HG03565 (cell line): ENCODE measurements around the gene FXYD2.
A peak's percentile ranks its signal among the peaks of the same experiment; 100 is the strongest.
"Not testable (repeated sequence)": the region's sequence is repeated elsewhere in the genome, so short reads cannot be mapped to it uniquely, and the experiment has no call there.

ENCODE experiments used
- ATAC-seq: cut with Tn5 transposase; IDR thresholded peaks from one replicate; pipeline ENCODE4 v1.9.1; 2021; ENCODE audit warnings: mild to moderate bottlenecking, moderate library complexity; ENCODE audit not compliant: unreplicated experiment

Gene FXYD2

GRCh38 chr11:117822074-117823033 is 2.2 kb downstream of the FXYD2 start:
- ATAC-seq = no peak

- no peak for ATAC-seq
These were observed 3.1 kb downstream of the FXYD2 start for GRCh38 chr11:117821431-117821830.

GRCh38 chr11:117820516-117820915 is 4.0 kb downstream of the FXYD2 start:
- ATAC-seq = no peak

- no peak for ATAC-seq
These were observed 4.5 kb downstream of the FXYD2 start for GRCh38 chr11:117820071-117820470.

- ATAC-seq = no peak
These were observed 5.2 kb downstream of the FXYD2 start for GRCh38 chr11:117819096-117820040.

GRCh38 chr11:117818041-117818873 is 6.3 kb downstream of the FXYD2 start:
- no peak for ATAC-seq

GRCh38 chr11:117817368-117818040 is 7.0 kb downstream of the FXYD2 start:
- ATAC-seq = no peak

- ATAC-seq = no peak
These were observed 7.6 kb downstream of the FXYD2 start for GRCh38 chr11:117816846-117817367.

- no peak for ATAC-seq
These were observed 8.3 kb downstream of the FXYD2 start for GRCh38 chr11:117816151-117816741.

GRCh38 chr11:117815262-117815803 is 9.2 kb downstream of the FXYD2 start:
- peak; percentile 67 for ATAC-seq

GRCh38 chr11:117814766-117815261 is 9.7 kb downstream of the FXYD2 start:
- no peak for ATAC-seq

- no peak for ATAC-seq
These were observed 10.3 kb downstream of the FXYD2 start for GRCh38 chr11:117814204-117814765.

GRCh38 chr11:117810056-117810451 is 14.5 kb downstream of the FXYD2 start:
- not testable (repeated sequence) for ATAC-seq

- no peak for ATAC-seq
These were observed 15.1 kb downstream of the FXYD2 start for GRCh38 chr11:117809236-117810055.

GRCh38 chr11:117808784-117809183 is 15.8 kb downstream of the FXYD2 start:
- no peak for ATAC-seq

GRCh38 chr11:117807482-117808327 is 16.8 kb downstream of the FXYD2 start:
- no peak for ATAC-seq

GRCh38 chr11:117806846-117807245 is 17.7 kb downstream of the FXYD2 start:
- no peak for ATAC-seq
